Measurements from ENCODE around the gene MED22. TPM values are rescaled to one million over a fixed set of nuclear protein-coding genes. Genes with fewer than 3 reads are reported as not detected.
A peak's percentile ranks its signal among the peaks of the same experiment; 100 is the strongest.

MED22 gene
- total and polyA plus RNA-seq, 8 donors, result 6.2 to 14.8 (median 10.5) TPM

DNA sequence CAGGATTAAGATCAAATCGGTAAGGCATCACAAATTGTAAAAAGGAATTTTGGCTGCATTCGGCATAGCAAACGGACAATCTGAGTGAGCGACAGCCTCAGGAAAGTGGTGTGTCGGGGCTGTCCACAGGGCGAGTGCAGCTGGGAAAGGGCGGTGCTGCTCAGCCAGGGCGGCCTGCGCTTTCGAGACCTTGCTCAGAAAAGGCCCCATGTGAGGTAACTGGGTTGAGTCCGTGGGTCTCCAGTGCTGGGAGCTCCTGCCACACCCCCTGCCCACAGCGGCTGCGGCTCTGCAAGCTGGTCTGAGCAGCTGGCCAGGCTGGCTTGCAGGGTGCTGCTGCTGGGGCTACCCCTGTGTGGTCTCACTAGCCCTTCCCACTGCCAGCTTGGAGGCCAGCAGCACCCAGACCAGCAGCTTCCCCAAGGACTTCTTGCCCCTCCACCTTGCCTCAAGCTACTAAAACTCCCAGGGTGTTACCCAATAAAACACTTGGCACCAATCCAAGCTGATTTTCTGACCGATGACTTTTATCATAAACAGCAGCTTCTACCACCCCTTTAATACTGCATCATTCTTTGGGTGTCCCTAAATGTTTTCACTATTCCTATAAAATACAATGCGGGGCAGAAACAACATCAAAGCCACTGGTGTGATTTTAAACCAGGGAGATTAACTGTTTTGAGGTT lies 14.6 kb upstream of the MED22 start:
- Histone ChIP-seq H3K4me1 (peaks cover 2 to 6% (median 4%) of the 10 kb centered on the region in 3 donors), H3K27ac (no peak overlapping the region), H3K9me3 (no peaks in the 10 kb centered on the region), H3K36me3 (peaks cover 3 to 56% (median 41%) of the 10 kb centered on the region in 3 donors), H3K27me3 (no peaks in the 10 kb centered on the region), H3K4me3 (no peak overlapping the region)
- intact Hi-C loops (cut with DNase I), result no loop called here
- DNase-seq, result peak in 2 of 6 donors; percentile 52 to 70
- WGBS, 2 donors, result 86 to 90% methylated on average over 15 of the region's 15 CpGs
- TF ChIP-seq, protein P1, sequence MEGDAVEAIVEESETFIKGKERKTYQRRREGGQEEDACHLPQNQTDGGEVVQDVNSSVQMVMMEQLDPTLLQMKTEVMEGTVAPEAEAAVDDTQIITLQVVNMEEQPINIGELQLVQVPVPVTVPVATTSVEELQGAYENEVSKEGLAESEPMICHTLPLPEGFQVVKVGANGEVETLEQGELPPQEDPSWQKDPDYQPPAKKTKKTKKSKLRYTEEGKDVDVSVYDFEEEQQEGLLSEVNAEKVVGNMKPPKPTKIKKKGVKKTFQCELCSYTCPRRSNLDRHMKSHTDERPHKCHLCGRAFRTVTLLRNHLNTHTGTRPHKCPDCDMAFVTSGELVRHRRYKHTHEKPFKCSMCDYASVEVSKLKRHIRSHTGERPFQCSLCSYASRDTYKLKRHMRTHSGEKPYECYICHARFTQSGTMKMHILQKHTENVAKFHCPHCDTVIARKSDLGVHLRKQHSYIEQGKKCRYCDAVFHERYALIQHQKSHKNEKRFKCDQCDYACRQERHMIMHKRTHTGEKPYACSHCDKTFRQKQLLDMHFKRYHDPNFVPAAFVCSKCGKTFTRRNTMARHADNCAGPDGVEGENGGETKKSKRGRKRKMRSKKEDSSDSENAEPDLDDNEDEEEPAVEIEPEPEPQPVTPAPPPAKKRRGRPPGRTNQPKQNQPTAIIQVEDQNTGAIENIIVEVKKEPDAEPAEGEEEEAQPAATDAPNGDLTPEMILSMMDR (IDR thresholded peaks at IDR 0.05), result no peak
- FAIRE-seq, result no peak
- ATAC-seq, result peak in 1 of 4 donors; percentile 5

DNA sequence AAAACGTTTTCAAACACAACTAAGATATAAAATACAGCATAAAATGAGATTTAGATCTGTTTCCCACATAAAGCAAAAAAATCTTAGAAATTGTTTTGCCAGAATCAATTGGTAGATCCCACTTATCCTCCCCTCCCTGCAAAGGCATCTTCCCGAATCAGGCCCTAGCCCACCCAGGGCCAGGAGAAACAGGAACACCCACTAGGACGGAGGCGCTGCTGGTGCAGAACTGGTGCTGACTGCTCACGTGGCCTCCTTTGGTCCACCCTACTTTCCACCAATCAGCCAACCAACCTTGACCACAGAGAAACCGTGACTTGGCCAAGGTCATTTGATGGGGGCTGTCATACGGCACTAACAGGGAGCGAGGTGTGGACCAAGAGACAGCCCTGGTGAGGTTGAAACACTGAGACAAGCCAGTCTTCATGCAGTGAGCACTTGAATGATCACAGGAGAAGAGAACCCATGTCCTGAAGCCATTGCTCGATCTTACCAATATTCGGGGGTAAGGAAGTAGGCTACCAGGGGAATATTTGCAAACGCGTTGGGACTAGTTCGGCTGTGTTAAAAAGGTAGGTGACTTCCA lies 13.7 kb upstream of the MED22 start:
- H3K9me3 ChIP-seq, result no peaks in the 10 kb centered on the region
- no peaks in the 10 kb centered on the region for H3K27me3 ChIP-seq
- peaks cover 0 to 13% (median 9%) of the 10 kb centered on the region in 3 donors for H3K4me1 ChIP-seq
- DNase-seq, result peak in 1 of 6 donors; percentile 20
- no peak for ATAC-seq
- H3K36me3 ChIP-seq, result peaks cover 3 to 47% (median 35%) of the 10 kb centered on the region in 3 donors
- H3K4me3 ChIP-seq, result no peak overlapping the region
- WGBS, 2 donors, result 58 to 62% methylated on average over 13 of the region's 13 CpGs
- intact Hi-C loops (cut with DNase I), result no loop called here
- no peak for FAIRE-seq
- H3K27ac ChIP-seq, result no peak overlapping the region
- TF ChIP-seq, protein P1 (IDR thresholded peaks at IDR 0.05), result no peak

DNA sequence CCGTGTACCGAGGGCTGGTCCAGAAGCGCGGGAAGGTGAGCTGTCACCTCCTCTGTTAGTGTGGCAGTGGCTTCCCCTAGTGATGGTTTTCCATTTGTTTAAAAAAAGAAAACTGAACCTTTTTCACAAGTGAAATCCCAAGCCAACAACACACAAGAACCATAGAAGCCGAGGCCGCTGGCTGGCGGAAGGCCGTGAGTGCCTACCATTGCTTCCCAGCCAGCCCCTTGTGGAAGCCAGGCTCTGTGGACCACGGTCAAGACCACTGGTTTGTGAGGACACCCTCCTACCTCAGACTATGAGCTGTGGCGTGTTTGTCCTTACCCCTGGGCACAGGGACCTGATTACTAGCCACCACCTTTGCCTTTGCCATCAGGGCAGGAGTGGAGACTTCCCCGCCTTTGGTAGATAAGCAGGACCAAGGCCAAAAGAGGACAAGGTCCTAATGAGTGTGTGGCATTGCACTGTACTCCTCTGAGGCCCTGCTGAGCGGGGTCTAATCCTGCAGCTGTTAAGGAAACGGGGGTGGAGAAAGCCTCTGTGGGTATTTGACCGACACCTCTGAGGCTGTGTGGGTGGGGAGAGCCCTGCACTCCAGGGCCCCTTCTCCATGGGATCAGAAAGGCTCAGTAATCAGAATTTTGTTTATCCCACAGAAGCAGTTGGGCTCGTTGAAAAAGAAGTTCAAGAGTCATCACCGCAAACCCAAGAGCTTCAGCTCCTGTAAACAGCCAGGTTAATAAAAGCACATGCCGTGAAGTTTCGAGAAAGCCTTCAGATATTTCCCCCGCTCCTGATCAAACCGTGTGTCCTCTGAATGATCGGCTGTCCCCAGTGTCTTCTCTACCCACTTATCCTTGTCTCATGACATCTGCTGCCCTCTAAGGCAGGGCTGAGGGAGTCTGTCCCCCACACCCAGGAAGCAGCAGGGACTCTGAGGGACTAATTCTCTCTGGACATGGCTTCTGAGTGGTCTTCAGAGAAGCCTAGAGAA lies 12.8 kb upstream of the MED22 start:
- H3K4me1 ChIP-seq, result peaks cover under 1 to 13% (median 10%) of the 10 kb centered on the region in 3 donors
- TF ChIP-seq, protein P1 (IDR thresholded peaks at IDR 0.05), result no peak
- 74% methylated on average over 21 of the region's 21 CpGs for WGBS, 2 donors
- no peak for FAIRE-seq
- peak in 1 of 6 donors; percentile 45 for DNase-seq
- H3K27ac ChIP-seq, result no peak overlapping the region
- intact Hi-C loops (cut with DNase I), result no loop called here
- H3K27me3 ChIP-seq, result no peaks in the 10 kb centered on the region
- ATAC-seq, result no peak
- no peak overlapping the region for H3K4me3 ChIP-seq
- peaks cover 3 to 38% (median 26%) of the 10 kb centered on the region in 3 donors for H3K36me3 ChIP-seq
- H3K9me3 ChIP-seq, result no peaks in the 10 kb centered on the region

DNA sequence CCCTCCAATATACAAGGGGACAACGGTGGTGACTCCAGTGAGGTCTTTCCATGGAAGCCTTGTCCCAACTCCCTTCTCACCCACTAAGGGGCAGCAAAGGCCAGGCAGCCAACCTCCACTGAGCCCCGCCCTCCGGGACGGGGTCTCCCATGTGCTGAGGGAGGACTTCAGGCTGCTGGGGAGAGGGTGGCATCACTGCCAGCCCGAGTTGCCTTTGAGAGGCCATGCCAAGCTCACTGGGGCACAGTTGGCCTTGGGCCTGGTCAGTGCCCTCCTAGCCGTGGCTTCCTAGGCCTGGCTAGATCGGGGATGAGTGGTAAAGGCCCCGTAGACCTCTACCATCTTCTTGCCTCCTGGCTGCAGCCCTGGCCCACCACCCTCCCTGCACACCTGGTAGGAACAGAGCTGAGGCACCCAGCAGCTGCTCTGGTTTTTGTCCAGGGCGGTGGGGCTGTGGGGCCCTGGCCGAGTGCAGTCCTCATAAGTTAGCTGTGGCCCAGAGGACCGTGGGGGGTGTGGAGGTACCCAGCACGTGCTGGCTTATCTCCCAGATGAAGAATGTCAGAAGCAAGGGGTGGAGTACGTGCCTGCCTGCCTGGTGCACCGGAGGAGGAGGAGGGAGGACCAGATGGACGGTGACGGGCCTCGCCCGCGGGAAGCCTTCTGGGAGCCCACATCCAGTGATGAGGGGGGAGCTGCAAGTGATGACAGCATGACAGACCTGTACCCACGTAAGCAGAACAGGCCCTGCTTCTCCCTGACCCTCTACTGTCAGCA lies 11.7 kb upstream of the MED22 start:
- peaks cover 3 to 29% (median 17%) of the 10 kb centered on the region in 3 donors for H3K36me3 ChIP-seq
- intact Hi-C loops (cut with DNase I), result loop anchor here in 1 of 3 donors (10.0 kb wide), 1 partner anchor 315 kb away; no protein-coding TSS in a partner anchor
- H3K27me3 ChIP-seq, result no peaks in the 10 kb centered on the region
- no peak overlapping the region for H3K4me3 ChIP-seq
- no peaks in the 10 kb centered on the region for H3K9me3 ChIP-seq
- 42 to 49% methylated on average over 20 of the region's 20 CpGs for WGBS, 2 donors
- ATAC-seq (peak in 2 of 4 donors; percentile 14 to 22), FAIRE-seq (no peak), DNase-seq (peak in 2 of 6 donors; percentile 42 to 62)
- H3K27ac ChIP-seq, result no peak overlapping the region
- TF ChIP-seq, protein P1 (IDR thresholded peaks at IDR 0.05), result peak in 1 of 4 donors; percentile 10
- H3K4me1 ChIP-seq, result peaks cover 7 to 17% (median 17%) of the 10 kb centered on the region in 3 donors
